Parathyroid adenoma (tissue), 2 donors: ENCODE data around the gene GRK1.

Experiments
- H2AFZ ChIP-seq: fragments of 300-600 bp; sonication (generic); one replicate; pipeline ENCODE4 v1.7.0; 2017; ENCODE audit warnings: antibody characterized with exemption, mild to moderate bottlenecking
- H3K27ac ChIP-seq: fragments of 300-600 bp; sonication (generic); one replicate; pipeline ENCODE4 v1.7.0; 2017
- H3K27me3 ChIP-seq: fragments of 300-600 bp; sonication (generic); one replicate; pipeline ENCODE4 v1.7.0; 2017; ENCODE audit warnings: low read length; ENCODE audit not compliant: control insufficient read depth, insufficient read depth
- H3K36me3 ChIP-seq: fragments of 300-600 bp; sonication (generic); one replicate; pipeline ENCODE4 v1.7.0; 2017; ENCODE audit warnings: low read length; ENCODE audit not compliant: control insufficient read depth, insufficient read depth
- H3K4me1 ChIP-seq: fragments of 300-600 bp; sonication (generic); one replicate; pipeline ENCODE4 v1.7.0; 2017; ENCODE audit warnings: control low read depth
- H3K4me2 ChIP-seq: fragments of 300-600 bp; sonication (generic); one replicate; pipeline ENCODE4 v1.7.0; 2017; ENCODE audit warnings: low read length
- H3K4me3 ChIP-seq: fragments of 300-600 bp; sonication (generic); one replicate; pipeline ENCODE4 v1.7.0; 2017; ENCODE audit warnings: low read depth, low read length
- H3K79me2 ChIP-seq: fragments of 300-600 bp; sonication (generic); one replicate; pipeline ENCODE4 v1.7.0; 2017; ENCODE audit warnings: control low read depth
- H3K9ac ChIP-seq: fragments of 300-600 bp; sonication (generic); one replicate; pipeline ENCODE4 v1.7.0; 2017; ENCODE audit warnings: mild to moderate bottlenecking
- H3K9me3 ChIP-seq: fragments of 300-600 bp; sonication (generic); one replicate; pipeline ENCODE4 v1.7.0; 2017; ENCODE audit warnings: low read length; ENCODE audit not compliant: control insufficient read depth
- TF ChIP-seq, protein P1 (sequence below): fragments of 300-600 bp; sonication (generic); IDR thresholded peaks from one replicate; pipeline ENCODE4 v1.7.0; 2017; ENCODE audit warnings: antibody characterized with exemption, mild to moderate bottlenecking
- donor health status: primary hyperparathyroidism.

GRK1 gene

DNA sequence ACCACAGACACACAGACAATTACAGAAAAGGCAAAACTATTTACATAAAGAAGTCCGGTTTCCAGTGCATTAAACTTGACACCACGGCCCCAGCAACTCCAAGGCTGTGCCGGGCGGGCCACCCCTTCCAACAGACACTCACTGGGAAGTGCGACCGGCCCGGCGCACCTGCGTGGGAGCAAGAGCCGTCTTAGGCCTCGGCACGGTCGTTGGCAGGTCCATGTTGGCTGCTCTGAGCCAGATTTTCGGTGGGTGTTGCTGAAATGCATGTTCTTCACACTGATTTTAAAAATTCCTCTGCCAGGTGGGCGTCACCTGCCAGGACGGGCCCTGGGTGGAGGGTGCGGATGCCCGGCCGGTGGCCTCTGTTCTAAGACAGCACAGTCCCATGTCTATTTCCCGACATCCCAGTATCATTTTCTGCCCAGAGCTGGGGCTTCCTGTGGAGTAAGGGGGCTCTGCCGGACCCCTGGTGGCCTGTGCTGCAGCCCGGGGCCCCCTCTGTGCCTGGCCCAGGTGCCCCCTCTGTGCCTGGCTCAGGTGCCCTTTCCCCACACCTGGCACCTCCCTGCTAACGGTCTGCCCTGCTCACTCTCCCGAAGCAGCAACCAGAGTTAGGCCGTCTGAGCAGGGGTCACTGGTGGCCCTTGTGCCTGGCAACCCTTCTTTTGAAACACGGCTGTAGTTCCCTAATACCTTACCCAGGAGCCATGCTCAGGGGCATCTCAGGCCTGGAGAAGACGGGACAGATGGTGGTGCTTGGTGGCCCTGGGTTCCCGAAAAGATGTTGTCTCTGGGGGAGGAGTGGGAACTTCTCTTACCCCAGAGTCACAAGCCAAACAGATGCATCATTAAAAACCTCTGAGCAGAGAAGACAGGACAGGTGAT is 101.2 kb downstream of the GRK1 start:
- H3K4me1 ChIP-seq = no peaks in the 10 kb centered on the region
- H3K4me3 ChIP-seq = no peak overlapping the region
- no peaks in the 10 kb centered on the region for H3K36me3 ChIP-seq
- no peaks in the 10 kb centered on the region for H3K27me3 ChIP-seq
- no peak overlapping the region for H3K27ac ChIP-seq
- H3K9me3 ChIP-seq = no peaks in the 10 kb centered on the region
- no peak overlapping the region for H3K4me2 ChIP-seq
- H2AFZ ChIP-seq = no peak overlapping the region
- H3K79me2 ChIP-seq = no peaks in the 10 kb centered on the region
- H3K9ac ChIP-seq = no peak overlapping the region
- TF ChIP-seq, protein P1, sequence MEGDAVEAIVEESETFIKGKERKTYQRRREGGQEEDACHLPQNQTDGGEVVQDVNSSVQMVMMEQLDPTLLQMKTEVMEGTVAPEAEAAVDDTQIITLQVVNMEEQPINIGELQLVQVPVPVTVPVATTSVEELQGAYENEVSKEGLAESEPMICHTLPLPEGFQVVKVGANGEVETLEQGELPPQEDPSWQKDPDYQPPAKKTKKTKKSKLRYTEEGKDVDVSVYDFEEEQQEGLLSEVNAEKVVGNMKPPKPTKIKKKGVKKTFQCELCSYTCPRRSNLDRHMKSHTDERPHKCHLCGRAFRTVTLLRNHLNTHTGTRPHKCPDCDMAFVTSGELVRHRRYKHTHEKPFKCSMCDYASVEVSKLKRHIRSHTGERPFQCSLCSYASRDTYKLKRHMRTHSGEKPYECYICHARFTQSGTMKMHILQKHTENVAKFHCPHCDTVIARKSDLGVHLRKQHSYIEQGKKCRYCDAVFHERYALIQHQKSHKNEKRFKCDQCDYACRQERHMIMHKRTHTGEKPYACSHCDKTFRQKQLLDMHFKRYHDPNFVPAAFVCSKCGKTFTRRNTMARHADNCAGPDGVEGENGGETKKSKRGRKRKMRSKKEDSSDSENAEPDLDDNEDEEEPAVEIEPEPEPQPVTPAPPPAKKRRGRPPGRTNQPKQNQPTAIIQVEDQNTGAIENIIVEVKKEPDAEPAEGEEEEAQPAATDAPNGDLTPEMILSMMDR = no peak

DNA sequence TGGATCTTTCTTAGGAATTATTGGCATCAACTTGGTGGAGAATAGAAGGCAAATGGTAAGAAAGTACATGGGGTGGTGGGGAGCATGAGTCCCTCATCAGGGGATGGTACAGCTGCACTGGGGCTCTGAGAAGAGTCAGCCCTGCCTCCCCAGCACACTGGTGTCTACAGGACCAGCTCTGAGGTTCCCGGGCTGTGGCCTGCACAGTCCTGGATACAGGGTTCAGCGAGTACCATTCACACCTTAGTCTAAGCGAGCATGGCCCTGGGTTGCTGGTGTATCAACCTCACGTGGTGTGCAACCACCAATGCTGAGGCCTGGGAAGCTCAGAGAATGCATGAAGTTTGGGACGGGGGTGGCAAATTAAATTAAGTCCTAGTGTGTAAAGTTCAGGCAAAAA is 102.1 kb downstream of the GRK1 start:
- TF ChIP-seq, protein P1 = no peak
- H3K4me2 ChIP-seq = no peak overlapping the region
- no peak overlapping the region for H3K9ac ChIP-seq
- no peak overlapping the region for H2AFZ ChIP-seq
- no peaks in the 10 kb centered on the region for H3K9me3 ChIP-seq
- no peaks in the 10 kb centered on the region for H3K79me2 ChIP-seq
- H3K27ac ChIP-seq = no peak overlapping the region
- no peak overlapping the region for H3K4me3 ChIP-seq
- no peaks in the 10 kb centered on the region for H3K4me1 ChIP-seq
- no peaks in the 10 kb centered on the region for H3K27me3 ChIP-seq
- no peaks in the 10 kb centered on the region for H3K36me3 ChIP-seq

DNA sequence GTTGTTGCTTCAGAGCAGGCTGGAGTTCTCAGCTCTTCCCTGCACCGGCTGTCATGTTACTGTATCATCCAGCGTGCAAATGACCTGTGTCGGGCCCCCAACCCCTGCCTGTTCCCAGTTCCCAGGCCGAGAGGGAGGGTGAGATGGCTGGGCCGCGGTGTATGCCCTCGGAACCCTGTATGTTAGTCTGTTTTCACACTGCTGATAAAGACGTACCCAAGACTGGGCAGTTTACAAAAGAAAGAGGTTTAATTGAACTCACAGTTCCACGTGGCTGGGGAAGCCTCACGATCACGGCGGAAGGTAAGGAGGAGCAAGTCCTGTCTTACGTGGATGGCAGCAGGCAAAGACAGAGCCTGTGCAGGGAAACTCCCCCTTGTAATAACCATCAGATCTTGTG is 102.9 kb downstream of the GRK1 start:
- TF ChIP-seq, protein P1 = no peak
- Histone ChIP-seq H3K4me2 (no peak overlapping the region), H3K79me2 (no peaks in the 10 kb centered on the region), H3K4me3 (no peak overlapping the region), H3K27me3 (no peaks in the 10 kb centered on the region), H3K9me3 (no peaks in the 10 kb centered on the region), H3K9ac (no peak overlapping the region), H3K27ac (no peak overlapping the region), H3K4me1 (no peaks in the 10 kb centered on the region), H3K36me3 (no peaks in the 10 kb centered on the region), H2AFZ (no peak overlapping the region)

DNA sequence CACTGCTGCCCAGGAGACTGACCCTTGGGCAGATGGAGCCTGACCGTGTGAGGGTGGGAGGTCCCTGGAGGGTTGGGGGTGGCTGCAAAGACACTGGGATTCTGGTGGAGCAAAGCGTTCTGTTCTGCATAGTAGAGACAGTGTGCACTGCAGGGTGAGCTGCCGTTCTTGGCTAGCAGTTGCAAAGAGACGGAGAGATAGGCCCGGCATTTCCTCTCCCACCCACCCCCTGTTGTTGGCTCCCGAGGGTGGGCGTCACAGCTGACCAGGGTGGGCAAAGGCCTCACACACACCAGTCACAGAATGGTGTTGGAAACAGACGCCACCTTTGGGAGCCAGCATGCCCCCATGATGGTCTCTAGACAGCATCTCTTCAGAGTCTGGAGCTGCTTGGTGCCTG is 103.4 kb downstream of the GRK1 start:
- no peak overlapping the region for H3K4me2 ChIP-seq
- no peaks in the 10 kb centered on the region for H3K9me3 ChIP-seq
- no peaks in the 10 kb centered on the region for H3K27me3 ChIP-seq
- no peak overlapping the region for H3K27ac ChIP-seq
- no peaks in the 10 kb centered on the region for H3K79me2 ChIP-seq
- H3K9ac ChIP-seq = no peak overlapping the region
- no peaks in the 10 kb centered on the region for H3K36me3 ChIP-seq
- no peak overlapping the region for H2AFZ ChIP-seq
- TF ChIP-seq, protein P1 = no peak
- no peaks in the 10 kb centered on the region for H3K4me1 ChIP-seq
- no peak overlapping the region for H3K4me3 ChIP-seq

DNA sequence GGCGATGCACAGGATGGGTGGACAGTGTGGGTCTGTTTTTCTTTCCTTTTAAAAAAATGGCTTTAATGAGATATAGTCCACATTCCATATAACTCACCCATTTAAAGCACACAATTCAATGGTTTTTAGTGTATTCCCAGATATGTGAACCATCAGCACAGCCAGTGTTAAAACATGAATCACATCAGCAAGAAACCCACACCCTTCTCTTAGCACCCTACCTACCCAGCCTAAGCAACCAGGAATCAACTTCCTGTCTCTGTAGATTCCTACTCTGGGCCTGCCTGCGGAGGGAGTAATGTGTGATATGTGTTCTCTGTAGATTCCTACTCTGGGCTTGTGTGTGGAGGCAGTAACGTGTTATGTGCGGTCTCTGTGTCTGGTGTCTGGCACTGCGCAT is 103.9 kb downstream of the GRK1 start:
- no peak overlapping the region for H3K4me3 ChIP-seq
- TF ChIP-seq, protein P1 = no peak
- H3K79me2 ChIP-seq = no peaks in the 10 kb centered on the region
- H3K9ac ChIP-seq = no peak overlapping the region
- H3K9me3 ChIP-seq = no peaks in the 10 kb centered on the region
- no peaks in the 10 kb centered on the region for H3K27me3 ChIP-seq
- H3K27ac ChIP-seq = no peak overlapping the region
- H3K4me1 ChIP-seq = no peaks in the 10 kb centered on the region
- no peaks in the 10 kb centered on the region for H3K36me3 ChIP-seq
- H2AFZ ChIP-seq = no peak overlapping the region
- no peak overlapping the region for H3K4me2 ChIP-seq
